Lower leg skin (tissue), 3 donors: ENCODE data around the gene CLDN7.

Experiments used
- POLR2A ChIP-seq, 2 donors: fragments of 450-650 bp; IDR thresholded peaks; one replicate each; pipeline ENCODE4 v1.6.1; 2016 to 2017; ENCODE audit warnings: antibody characterized with exemption in 2 of 2, mild to moderate bottlenecking in 1 of 2, moderate library complexity in 1 of 2
- TF ChIP-seq, protein P1 (sequence below), 3 donors: fragments of 450-650 bp; IDR thresholded peaks; one replicate each; pipeline ENCODE4 v1.5.1; 2016; ENCODE audit warnings: antibody characterized with exemption in 3 of 3, mild to moderate bottlenecking in 3 of 3, moderate library complexity in 2 of 3

DNA sequence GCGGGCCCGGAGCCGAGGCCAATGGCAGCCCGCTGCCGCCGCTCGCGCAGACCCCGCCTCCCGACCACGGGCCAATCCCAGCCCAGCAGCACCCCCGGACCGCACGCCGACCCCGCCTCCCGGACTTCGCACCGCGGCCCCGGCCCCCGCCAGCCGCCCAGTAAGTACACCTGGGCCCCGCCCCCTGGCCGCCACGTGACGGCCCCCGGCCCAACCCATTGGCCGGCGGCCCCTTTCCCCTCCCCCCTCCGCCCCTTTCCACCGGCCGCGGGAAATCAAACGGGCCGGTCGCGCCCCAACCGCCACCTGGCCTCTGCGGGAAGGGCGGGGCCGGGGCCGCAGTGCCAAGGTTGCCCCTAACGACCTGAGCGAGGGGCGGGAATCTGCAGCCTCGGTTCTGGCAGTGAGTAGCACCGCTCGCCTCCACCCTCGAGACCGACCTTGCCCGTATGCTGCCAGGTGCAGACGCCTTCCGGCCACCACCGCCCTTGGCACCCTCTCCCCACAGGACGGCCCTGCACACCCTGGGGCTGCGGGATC, 32.4 kb upstream of the CLDN7 start, which contains the start of gene YBX2:
- TF ChIP-seq, protein P1, sequence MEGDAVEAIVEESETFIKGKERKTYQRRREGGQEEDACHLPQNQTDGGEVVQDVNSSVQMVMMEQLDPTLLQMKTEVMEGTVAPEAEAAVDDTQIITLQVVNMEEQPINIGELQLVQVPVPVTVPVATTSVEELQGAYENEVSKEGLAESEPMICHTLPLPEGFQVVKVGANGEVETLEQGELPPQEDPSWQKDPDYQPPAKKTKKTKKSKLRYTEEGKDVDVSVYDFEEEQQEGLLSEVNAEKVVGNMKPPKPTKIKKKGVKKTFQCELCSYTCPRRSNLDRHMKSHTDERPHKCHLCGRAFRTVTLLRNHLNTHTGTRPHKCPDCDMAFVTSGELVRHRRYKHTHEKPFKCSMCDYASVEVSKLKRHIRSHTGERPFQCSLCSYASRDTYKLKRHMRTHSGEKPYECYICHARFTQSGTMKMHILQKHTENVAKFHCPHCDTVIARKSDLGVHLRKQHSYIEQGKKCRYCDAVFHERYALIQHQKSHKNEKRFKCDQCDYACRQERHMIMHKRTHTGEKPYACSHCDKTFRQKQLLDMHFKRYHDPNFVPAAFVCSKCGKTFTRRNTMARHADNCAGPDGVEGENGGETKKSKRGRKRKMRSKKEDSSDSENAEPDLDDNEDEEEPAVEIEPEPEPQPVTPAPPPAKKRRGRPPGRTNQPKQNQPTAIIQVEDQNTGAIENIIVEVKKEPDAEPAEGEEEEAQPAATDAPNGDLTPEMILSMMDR (IDR thresholded peaks at IDR 0.05) = no peak
- no peak for TF ChIP-seq POLR2A (IDR thresholded peaks at IDR 0.05)
